Neuron (in vitro differentiated cells): Measurements from ENCODE around the gene PAK5.

Experiments used
- H2AFZ ChIP-seq: one replicate; pipeline ENCODE4 v1.6.1; 2013; ENCODE audit warnings: low read depth, mild to moderate bottlenecking, inconsistent platforms, low read length, moderate library complexity
- H3K27me3 ChIP-seq: one replicate; pipeline ENCODE4 v1.6.1; 2013; ENCODE audit warnings: low read length; ENCODE audit not compliant: insufficient read depth
- H3K36me3 ChIP-seq: one replicate; pipeline ENCODE4 v1.6.1; 2013; ENCODE audit warnings: low read length; ENCODE audit not compliant: insufficient read depth
- H3K4me1 ChIP-seq: one replicate; pipeline ENCODE4 v1.6.1; 2013; ENCODE audit warnings: low read length; ENCODE audit not compliant: insufficient read depth
- H3K4me3 ChIP-seq: 2 replicates; pipeline ENCODE4 v1.5.1; 2013; ENCODE audit warnings: mild to moderate bottlenecking, low read length, moderate library complexity
- H3K9me3 ChIP-seq: one replicate; pipeline ENCODE4 v1.6.1; 2013; ENCODE audit warnings: low read length

Gene PAK5

DNA sequence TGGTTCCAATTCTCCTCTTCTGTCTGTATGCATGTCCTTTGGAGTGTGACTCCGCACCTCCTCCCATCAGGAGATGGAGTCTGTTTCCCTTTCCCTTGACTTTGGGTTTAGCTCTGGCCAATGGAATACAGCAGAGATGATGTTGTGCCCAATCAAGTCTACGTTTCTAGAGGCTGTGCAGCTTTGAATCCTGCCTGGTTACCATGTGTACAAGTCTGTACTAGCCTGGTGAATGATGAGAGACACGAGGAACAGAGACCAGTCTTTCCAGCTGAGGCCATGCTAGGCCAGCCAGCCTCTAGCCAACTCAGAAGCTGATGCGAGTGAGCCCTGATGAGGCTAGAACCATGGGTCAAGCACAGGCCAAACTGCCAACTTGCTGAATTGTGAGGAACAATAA is 241.3 kb downstream of the PAK5 start:
- Histone ChIP-seq H3K9me3 (no peaks in the 10 kb centered on the region), H3K36me3 (no peaks in the 10 kb centered on the region), H3K27me3 (no peaks in the 10 kb centered on the region), H3K4me1 (no peaks in the 10 kb centered on the region), H2AFZ (no peak overlapping the region), H3K4me3 (no peak overlapping the region)

DNA sequence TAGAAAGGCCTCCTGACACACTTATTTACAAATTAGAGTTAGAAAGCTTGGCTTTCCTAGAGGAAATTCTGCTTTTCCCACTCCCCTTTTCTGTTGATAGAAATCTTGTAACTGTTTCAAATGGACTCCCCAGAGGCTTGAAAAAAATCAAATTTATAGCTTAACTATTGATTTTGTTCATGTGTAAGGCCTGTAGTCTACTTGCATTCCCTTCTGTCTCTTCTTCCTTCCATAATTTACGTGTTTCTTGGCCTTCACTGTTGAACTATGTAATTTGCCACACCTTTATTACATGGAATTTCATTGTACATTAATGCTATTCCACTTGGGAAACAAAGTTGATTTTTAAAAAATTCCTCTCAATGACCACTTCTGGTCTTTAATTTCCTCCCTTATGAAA is 243.1 kb downstream of the PAK5 start:
- no peaks in the 10 kb centered on the region for H3K9me3 ChIP-seq
- H2AFZ ChIP-seq, result no peak overlapping the region
- no peak overlapping the region for H3K4me3 ChIP-seq
- H3K36me3 ChIP-seq, result no peaks in the 10 kb centered on the region
- no peaks in the 10 kb centered on the region for H3K27me3 ChIP-seq
- no peaks in the 10 kb centered on the region for H3K4me1 ChIP-seq

DNA sequence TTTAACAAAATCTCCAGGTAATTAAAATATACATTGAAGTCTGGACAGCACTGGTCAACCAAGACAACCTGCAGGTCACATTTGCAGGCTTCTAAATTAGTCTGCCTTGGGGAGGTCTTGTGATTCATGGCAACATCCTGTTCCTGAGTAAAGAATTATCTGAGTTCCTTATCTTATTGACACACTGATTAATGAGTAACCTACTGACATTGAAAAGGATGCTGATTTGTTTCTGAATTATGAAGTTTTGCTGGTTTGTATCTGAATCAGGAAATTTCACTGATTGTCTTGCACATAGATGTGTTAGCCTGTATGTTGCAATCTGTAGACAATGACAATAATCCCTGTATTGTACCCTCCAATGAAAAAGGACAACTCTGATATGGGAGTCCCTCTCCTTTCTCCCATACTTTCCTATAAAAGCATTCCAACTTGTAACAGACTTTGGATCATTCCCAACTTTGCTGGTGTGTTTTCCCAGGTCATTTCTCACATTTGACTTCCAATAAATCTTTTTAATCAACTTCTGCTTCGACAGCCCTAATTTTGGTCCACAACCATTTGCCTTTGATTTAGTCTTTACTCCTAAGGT is 244.5 kb downstream of the PAK5 start:
- H3K36me3 ChIP-seq, result no peaks in the 10 kb centered on the region
- no peak overlapping the region for H2AFZ ChIP-seq
- H3K9me3 ChIP-seq, result no peaks in the 10 kb centered on the region
- H3K4me3 ChIP-seq, result no peak overlapping the region
- no peaks in the 10 kb centered on the region for H3K4me1 ChIP-seq
- no peaks in the 10 kb centered on the region for H3K27me3 ChIP-seq

DNA sequence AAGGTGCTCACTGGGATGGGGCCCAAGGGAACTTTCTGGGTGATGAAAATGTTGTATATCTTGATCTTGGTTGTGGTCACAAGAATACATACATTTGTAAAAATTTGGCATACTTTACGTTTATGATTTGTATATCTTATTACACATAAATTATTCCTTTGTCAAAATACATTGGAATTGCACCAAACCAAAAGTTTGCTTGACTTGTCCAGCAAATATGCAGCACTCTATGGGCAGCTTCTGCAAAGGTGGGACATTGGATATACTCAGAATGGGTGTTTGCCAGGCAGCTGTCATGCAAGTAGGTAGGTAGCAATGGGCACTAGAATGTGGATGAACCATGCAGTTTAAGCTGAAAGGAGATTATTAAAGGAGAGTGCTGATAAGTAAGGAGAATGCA is 246.5 kb downstream of the PAK5 start:
- Histone ChIP-seq H3K4me1 (no peaks in the 10 kb centered on the region), H3K4me3 (no peak overlapping the region), H3K36me3 (no peaks in the 10 kb centered on the region), H2AFZ (no peak overlapping the region), H3K9me3 (no peaks in the 10 kb centered on the region), H3K27me3 (peaks cover 3% of the 10 kb centered on the region)

DNA sequence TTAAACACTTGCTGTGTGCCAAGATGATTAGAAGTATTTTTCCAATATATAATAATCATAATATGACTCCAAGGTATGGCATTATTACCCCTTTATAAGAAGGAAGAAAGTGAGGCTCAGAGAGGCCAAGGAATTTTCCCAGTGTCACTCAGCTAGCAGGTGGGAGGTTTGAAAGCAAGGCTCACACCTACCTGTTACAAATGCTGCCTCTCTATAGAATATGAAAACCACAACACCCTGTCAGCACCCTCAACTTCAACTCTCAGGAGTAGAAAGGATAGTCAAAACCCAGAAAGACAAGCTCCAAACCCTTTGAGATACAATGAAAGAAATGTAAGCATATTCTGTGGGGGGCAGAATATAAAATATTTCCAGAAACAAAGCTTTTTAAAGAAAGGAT is 247.8 kb downstream of the PAK5 start:
- H3K9me3 ChIP-seq, result no peaks in the 10 kb centered on the region

DNA sequence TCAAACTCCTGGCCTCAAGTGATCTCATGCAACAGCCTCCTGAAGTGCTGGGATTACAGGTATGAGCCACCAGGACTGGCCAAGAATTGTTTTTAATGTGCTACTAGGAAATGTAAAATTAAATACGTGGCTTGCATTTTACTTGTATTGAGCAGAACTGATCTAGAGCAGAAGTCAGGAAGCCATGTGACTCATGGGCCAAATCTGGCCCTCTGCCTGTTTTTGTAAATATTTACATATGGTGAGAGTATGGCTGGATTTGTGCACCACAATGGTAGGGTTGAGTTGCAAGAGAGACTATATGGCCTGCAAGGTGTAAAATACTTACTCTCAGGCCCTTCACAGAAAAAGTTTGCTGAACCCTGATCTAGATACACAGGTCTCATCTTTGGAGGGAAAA is 248.7 kb downstream of the PAK5 start:
- H3K9me3 ChIP-seq, result no peaks in the 10 kb centered on the region
- no peaks in the 10 kb centered on the region for H3K4me1 ChIP-seq

More for the DNA sequence above, 247.8 kb downstream of the PAK5 start:
- Histone ChIP-seq H2AFZ (no peak overlapping the region), H3K4me3 (no peak overlapping the region), H3K27me3 (peaks cover 3% of the 10 kb centered on the region), H3K36me3 (no peaks in the 10 kb centered on the region), H3K4me1 (no peaks in the 10 kb centered on the region)

DNA sequence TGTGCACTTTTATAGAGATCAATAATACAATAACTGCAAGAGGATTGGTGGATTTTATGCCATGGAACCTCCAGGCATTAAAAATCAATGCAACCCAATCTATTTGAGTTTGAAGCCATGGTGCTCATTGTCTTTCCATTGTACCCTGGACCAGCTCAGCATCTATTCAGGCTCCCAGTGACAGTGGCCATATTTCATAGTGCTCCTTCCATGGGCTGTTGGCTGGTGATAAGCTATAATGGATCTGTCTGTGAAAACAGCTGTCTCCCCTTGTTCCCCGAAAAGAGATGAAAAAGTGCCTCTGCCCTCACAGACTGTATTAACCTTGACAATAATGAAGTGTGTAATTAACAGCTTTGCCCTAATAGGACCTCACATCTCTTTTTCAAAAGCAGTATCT is 250.2 kb downstream of the PAK5 start:
- Histone ChIP-seq H3K4me1 (no peaks in the 10 kb centered on the region), H3K4me3 (no peak overlapping the region), H3K9me3 (no peaks in the 10 kb centered on the region), H3K27me3 (peaks cover 6% of the 10 kb centered on the region), H2AFZ (no peak overlapping the region), H3K36me3 (no peaks in the 10 kb centered on the region)

More for the DNA sequence above, 248.7 kb downstream of the PAK5 start:
- Histone ChIP-seq H3K36me3 (no peaks in the 10 kb centered on the region), H2AFZ (no peak overlapping the region), H3K27me3 (peaks cover 3% of the 10 kb centered on the region), H3K4me3 (no peak overlapping the region)

DNA sequence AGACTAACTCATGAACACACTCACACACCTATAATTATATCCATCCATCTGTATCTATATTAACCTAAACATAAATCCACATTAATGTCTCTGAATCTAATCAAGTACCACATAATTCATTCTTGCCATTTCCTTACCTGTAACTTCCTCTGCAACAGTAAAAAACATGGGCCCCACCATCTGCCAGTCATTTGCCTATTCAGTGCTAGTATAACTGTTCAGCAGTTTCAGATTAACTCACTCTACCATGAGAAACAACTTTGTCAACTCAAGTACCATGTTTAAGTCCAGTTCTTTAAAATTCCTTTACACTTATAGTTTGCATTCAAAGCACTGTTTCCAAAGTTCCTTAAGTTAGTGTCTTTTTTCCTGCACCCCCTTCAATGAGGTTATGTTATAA is 255.7 kb downstream of the PAK5 start:
- Histone ChIP-seq H2AFZ (no peak overlapping the region), H3K4me1 (no peaks in the 10 kb centered on the region), H3K9me3 (no peaks in the 10 kb centered on the region), H3K4me3 (no peak overlapping the region), H3K27me3 (peaks cover 3% of the 10 kb centered on the region), H3K36me3 (no peaks in the 10 kb centered on the region)

DNA sequence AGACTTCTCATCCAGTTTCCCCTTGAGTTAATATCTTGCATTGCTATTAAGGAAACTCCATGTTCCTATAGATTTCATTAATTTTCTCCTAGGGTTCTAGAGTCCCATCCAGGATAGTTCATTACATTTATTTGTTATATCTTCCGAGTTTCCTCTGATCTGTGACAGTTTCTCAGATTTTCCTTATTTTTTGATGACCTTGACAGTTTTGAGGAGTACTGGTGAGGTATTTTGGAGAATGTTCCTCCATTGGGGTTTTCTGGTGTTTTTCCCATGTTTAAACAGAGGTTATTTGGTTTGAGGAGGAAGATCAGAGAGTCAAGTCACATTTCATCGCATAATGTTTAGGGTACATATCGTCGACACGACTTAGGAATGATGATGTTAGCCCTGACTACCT is 256.7 kb downstream of the PAK5 start:
- Histone ChIP-seq H3K4me1 (no peaks in the 10 kb centered on the region), H3K36me3 (no peaks in the 10 kb centered on the region), H2AFZ (no peak overlapping the region), H3K9me3 (no peaks in the 10 kb centered on the region), H3K27me3 (peaks cover 3% of the 10 kb centered on the region), H3K4me3 (no peak overlapping the region)

DNA sequence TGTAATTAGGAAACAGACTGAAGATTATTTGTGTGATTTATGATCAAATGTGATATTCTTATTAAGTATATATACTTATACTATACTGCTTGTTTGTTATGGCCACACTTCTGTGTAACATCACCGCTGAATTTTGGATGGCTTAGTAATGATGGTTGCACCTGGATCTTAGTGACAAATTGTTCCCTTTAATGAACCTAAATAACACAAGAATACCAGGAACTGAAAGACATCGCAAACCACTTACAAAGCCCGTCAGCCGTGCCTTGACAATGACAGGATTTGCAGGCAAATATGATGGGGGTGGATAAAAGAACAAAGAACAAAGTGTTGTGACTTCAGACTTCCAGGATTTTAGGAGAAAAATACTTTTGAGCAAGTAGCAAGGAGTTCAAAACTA is 257.4 kb downstream of the PAK5 start:
- Histone ChIP-seq H3K4me3 (no peak overlapping the region), H3K9me3 (no peaks in the 10 kb centered on the region), H3K4me1 (no peaks in the 10 kb centered on the region), H2AFZ (no peak overlapping the region), H3K36me3 (no peaks in the 10 kb centered on the region), H3K27me3 (peaks cover 3% of the 10 kb centered on the region)

DNA sequence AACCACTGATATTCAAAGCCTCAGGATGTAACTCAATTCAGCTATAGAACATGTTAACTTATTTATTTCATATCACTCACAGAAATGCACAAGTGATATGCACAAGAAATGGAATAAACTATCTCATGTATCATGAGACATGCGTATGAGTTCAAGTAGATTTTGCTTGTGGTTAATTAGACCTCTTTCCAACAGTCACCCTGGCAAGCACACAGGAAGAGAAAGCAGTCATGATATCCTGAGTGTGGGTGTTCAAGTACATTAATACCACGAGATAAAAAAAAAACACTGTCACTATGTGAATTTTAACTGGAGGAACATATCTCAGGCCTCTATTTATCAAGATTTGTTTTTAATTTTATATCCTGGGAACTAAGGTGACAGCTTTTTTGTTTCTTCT is 260.3 kb downstream of the PAK5 start:
- H3K4me1 ChIP-seq, result peaks cover 17% of the 10 kb centered on the region
- no peaks in the 10 kb centered on the region for H3K9me3 ChIP-seq
- no peak overlapping the region for H2AFZ ChIP-seq
- no peaks in the 10 kb centered on the region for H3K27me3 ChIP-seq
- no peaks in the 10 kb centered on the region for H3K36me3 ChIP-seq
- H3K4me3 ChIP-seq, result no peak overlapping the region

DNA sequence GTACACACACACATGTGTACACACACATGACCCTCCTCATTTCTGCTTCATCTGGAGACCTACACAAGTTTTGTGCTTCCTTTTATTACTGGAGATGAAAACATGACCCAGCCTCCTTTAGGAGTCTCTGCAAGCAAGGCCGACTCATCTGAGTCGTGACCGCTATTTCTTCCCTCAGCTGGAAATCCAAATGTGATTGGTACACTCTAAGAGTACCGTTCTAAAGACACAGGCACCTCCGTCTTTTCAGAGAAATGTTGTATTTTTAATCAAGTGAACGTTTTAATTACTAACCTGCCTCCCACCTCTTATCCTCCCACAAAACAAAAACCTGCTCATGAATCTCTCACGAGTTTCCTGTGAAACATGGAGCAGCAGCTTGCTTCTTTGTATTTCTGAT is 261.5 kb downstream of the PAK5 start:
- H2AFZ ChIP-seq, result no peak overlapping the region
- no peak overlapping the region for H3K4me3 ChIP-seq
- no peaks in the 10 kb centered on the region for H3K9me3 ChIP-seq
- H3K27me3 ChIP-seq, result no peaks in the 10 kb centered on the region
- no peaks in the 10 kb centered on the region for H3K36me3 ChIP-seq
- peaks cover 29% of the 10 kb centered on the region for H3K4me1 ChIP-seq

DNA sequence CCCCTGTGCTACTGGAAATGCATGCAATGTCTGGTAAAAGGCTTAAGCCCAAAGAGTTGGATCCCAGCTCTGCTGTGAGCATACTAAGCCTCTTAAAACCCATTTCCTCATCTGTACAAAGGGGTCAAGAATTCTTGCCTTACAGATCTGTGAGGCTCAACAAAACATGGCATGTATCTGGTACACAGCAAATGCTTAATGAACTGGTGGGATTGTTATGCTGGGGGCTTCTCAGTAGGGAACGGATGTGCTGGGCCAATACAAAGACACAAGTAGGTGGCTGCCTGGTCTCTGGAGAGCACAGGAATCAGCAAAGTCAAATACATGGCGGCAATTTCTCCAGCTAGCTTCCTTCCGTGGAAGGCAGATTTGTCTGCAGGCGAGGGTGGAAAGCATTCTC is 262.2 kb downstream of the PAK5 start:
- H3K9me3 ChIP-seq, result no peaks in the 10 kb centered on the region
- H3K4me3 ChIP-seq, result no peak overlapping the region
- H2AFZ ChIP-seq, result no peak overlapping the region
- H3K27me3 ChIP-seq, result no peaks in the 10 kb centered on the region
- H3K4me1 ChIP-seq, result peaks cover 36% of the 10 kb centered on the region
- H3K36me3 ChIP-seq, result no peaks in the 10 kb centered on the region

DNA sequence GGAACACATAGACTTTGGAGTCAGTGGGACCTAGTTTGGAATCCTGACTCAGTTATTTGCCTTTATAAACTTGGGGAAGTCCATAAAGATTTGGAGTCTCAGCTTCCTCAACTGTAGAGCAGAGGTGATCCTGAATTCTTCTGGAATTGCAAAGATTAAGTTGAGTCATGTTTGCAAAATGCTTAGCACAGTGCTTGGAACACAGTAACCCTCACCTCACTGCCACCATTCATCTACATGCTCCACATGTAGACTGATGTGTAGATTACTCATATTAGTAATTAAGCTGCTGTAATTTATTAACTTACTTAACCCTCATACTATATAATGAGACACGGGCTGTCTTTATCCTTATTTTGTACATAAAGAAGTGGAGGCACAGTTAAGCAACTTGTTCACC is 263.0 kb downstream of the PAK5 start:
- no peaks in the 10 kb centered on the region for H3K36me3 ChIP-seq
- H3K9me3 ChIP-seq, result no peaks in the 10 kb centered on the region
- H3K4me3 ChIP-seq, result no peak overlapping the region
- no peak overlapping the region for H2AFZ ChIP-seq
- H3K4me1 ChIP-seq, result peaks cover 37% of the 10 kb centered on the region
- no peaks in the 10 kb centered on the region for H3K27me3 ChIP-seq
